Stimulated activated CD4-positive, alpha-beta T cell treated with anti-CD3 and anti-CD28 coated beads, Interleukin-15, amount 100 ng/mL, for 24 hours (primary cell): ENCODE measurements around the gene ACYP2.
"Not testable (repeated sequence)": the region's sequence is repeated elsewhere in the genome, so short reads cannot be mapped to it uniquely, and the experiment has no call there.

Source experiments
- DNase-seq: peaks from one replicate; pipeline ENCODE4 v3.0.0-alpha.2; 2020

Gene ACYP2

DNA sequence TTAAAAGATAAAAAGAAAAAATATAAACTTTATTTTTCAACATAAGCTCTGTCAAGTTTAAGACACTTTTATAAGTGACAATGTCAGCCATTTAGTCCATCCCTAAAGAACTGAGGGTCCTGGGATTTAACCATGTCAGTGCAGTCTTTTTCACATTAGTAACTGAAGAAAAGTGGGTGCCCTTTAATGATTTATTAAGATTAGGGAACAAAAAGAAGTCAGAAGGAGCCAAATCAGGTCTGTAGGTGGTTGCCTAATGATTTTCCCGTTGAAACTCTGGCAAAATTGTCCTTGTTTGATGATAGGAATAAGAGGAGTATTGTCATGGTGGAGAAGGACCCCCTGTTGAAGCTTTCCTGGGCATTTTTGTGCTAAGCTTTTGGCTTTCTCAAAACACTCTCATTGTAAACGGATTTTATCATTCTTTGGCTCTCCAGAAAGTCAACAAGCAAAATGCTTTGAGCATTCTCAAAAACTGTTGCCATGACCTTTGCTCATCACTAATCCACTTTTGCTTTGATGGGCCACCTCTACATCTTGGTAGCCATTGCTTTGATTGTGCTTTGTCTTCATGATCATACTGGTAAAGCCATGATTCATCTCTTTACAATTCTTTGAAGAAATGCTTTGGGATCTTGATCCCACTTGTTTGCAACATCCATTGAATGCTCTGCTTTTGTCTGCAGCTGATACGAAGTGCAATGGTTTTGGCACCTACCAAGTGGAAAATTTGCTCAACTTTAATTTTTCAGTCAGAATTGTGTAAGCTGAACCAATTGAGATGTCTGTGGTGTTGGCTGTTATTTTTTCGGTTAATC is 118.6 kb downstream of the ACYP2 start:
- DNase-seq = no peak

DNA sequence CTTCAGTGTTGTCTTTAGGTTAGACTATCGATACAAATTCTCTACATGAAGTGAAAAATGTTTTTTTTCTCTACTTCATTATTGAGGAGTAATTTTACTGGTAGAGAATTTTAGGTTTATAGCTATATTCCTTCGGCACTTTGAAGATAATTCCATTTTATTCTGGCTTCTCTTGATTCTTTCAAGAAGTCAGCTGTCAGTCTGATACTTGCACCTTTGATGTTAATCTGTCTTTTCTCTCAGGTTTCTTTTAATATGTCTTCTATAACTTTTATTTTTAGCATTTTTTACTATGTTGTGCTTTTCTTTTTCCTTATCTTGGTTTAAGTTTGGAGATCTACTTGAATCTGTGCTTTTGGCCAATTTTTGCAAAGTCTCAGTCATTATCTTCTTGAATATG is 122.0 kb downstream of the ACYP2 start:
- DNase-seq = no peak

DNA sequence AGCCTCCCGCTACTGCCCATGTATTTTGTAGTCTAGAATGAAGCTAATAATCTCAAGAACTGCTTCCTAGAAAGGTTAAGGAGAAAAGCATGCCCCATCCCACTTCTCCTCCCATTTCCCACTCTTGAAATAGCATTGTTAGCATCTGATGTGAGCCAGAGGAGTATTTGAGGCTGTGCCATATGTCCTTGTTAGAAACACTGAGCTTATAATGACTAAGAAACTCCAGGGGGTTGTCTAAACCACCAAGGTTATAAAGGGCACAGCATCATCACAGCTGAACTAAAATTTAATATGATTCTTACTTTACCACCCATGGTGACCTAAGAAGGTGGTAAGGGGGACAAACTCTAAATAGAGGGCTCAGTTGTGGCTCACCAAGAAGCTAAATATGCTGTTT is 124.0 kb downstream of the ACYP2 start:
- DNase-seq = no peak

DNA sequence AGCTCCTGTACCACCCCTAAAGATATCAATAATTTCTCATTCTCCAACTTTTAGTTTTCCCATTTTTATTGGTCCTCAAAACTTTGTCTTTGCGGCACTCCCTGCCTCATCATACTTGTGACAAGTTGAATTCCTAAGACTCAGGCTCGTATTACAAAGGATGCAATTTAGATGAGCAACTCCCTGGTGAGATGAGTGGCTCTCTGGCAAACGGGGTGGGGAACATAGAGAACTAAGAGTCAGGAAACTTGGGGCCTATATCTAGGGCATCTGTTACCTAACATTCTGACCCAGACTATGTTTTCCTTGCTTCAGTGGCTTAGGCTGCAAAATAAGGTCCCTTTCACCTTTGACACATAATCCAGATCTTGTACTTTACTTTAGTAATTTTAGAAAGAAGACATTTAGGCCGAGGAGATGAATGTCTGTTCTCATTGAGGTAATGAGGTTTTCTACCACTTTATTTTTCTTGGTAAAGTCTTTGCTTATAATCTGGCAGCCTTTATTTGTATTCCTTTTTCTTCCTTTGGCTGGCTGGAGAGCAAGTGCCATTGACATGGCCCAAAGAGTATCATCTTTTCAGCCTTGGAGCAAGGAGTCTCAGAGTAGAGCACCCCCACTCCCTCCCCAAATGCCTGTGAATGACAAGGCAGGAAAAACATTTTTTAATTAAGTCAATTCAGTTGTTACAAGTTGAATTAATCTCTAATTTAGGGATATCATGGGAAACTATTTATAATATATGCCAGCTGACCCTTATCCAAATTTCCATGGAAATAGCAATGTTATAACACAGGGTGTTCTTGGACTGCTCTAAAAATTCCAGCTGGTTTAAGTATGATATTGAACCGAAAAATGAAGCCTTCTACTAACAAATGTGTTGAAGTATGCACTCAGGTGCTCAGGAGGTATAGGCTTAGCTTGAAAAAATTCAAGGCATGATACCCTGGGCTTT is 125.4 kb downstream of the ACYP2 start:
- DNase-seq = no peak

DNA sequence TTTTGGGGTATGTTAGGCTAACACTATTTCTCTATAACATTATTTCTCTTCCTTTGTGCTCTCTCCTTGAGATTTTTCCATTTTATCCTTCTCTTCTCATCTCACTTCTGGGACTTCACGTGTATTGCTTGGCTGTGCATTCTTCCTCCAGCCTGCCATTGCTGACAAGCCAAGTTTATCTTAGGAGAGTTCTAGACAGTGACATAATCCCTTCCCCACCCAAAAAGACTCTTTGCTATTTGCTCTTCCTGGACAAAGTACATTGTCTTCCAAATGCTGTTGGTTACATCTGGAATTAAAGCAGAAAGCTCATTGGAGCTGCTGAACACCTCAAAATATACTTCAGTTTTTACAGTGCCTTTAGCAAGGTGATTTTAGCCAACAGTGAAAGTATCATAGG is 131.7 kb downstream of the ACYP2 start:
- DNase-seq = no peak

DNA sequence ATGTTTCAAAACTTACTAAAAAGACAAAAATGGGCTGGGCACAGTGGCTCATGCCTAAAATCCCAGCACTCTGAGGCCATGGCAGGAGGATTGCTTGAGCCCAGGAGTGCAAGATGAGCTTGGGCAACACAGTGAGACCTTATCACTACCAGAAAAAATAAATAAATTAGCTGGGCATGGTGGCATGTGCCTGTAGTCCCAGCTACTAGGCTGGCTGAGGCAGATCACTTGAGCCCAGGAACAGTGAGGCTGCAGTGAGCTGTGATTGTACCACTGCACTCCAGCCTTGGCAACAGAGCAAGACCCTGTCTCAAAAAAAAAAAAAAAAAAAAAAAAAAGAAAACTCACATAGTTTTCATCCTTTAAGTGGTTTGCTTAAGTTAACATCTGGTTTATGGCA is 134.2 kb downstream of the ACYP2 start:
- no peak for DNase-seq

DNA sequence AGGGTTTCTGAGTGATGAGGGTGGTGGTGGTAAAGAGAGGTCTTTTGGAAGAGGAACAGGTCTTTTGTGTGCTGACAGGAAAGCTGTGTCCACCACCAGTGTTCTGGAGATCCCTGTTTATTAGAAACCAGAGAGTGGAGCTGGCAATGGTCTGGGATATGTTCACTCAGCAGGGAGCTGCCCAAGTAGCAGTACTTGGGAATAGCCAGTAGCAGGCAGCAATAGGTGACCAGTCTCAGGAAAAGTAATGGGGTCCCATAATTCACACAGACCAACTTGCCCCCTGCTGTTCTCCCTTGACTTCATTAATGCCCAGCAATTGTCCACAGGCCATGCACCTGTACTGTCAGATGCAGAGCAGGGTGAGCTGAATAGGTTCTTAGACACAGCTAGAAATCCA is 138.8 kb downstream of the ACYP2 start:
- no peak for DNase-seq

DNA sequence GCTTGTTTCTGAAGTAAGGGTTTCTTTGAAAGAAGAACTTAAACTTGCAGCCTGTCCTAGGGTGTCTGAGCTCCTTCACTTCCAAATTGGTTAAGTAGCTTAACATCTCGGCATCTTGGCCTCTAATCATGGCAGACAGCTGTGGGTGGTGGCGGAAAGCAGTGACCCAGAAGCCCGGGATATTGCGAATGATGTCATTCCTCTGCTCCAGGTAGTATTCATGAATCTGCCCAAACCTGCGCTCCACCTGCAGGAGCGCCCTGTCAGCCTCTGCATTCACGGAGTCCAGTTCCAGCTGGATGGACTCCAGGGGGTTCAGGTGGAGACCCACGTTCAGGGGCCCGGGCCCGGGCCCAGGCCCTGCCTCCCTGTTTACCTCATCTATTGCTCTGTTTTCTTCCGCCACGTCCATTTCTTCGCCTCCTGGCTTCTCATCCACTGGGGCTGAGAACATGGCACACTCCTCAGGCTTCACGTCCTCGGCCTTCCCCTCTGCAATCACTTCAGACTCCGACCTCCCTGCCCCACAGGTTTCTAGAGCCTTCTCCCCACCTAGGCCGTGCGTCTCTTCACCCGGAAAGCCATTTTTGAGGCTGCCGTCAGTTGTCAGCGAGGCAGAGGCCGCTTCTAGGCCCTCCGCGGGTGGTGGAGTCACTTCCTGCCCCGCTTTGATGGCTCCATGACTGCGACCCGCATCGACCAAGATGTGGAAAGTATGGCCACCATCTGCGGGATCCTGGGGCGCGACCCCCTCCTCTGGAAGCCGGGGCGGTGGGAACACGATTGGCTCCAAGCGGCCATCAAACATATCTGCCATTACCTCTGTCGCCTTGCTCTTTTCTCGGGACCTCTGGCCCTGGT is 140.0 kb downstream of the ACYP2 start:
- DNase-seq = no peak

DNA sequence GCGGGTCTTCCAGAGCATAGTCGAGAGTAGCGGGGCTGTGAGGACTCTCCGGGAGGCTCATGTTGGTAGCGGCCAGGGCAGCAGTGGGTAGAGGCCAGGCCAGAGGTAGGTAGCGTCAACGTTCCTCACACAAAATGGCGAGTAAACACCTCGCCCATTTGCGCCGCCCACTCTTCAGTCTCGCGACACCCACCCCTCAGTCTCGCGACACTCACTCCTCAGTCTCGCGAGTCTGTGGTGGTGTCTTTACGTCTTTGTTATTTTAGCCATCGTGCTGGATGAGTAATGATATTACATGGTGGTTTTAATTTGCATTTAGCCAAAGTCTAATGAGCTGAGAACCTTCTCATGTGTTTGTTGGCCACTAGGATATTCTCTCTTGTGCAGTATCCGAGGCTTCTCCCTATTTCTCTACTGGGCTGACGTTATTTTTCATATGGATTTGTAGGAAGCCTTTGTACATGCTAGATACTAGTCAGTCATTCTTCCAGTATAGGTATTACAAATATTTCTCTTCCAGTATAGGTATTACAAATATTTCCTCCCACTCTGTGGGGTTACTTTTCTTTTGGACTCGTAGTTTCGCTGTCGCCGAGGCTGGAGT is 140.8 kb downstream of the ACYP2 start, which contains the start of gene TSPYL6:
TSPYL6 (minus strand) TSS at position 139 of the 604 bp plus-strand sequence; CDS start at position 61, 78 bp downstream.
- no peak for DNase-seq

DNA sequence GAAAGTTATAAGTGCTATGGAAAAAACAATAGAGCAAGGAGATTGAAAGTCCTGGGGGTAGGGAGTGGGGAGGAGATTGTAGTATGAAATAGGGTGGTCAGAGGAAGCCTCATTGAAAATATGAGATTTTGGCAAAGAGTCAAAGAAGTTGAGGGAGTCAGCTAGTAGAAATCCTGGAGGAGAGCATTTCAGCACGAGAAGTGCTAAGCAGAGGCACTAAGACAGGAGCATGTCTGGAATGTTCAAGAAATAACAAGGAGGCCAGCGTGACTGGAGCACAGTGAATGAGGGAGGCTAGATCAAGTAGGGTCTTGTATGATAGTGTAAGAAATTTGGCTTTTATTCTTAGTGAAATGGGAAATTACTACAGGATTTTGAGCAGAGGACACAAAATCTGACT is 142.8 kb downstream of the ACYP2 start:
- DNase-seq = no peak

DNA sequence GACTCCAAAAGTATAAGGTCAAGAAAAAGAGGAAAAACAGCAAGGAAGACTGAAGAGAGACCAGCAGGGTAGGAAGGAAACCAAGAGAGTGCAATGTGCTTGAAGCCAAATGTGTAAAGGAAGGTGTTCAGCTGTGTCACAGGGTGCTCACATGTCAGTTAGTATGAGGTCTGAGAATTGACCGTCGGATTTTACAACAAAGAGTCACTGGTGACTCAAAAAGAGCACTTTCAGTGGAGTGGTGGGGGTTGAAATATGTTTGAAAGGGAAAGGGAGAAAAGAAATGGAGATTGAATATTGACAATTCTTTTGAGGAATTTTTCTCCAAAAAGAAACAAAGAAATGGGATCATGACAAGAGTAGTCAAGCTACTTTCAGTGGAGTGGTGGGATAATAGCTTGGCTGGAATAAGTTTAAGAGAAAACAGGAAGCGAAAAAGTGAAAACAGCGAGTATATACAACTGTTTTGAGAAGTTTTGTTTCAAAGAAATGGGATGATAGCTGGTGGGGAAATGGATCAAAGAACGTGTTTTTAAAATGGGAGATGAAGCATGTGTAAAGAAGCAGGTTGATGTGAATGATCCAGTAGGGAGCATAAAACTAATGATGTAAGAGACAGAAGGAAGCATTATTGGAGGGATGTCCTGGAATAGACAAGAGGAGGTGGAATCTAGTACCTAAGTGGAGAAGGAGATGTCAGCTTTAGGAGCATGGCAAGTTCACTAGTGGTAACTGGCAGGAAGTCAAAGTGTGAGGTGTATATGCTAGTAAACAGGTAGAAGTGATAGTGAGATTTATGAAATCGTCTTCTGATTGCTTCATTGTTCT is 144.2 kb downstream of the ACYP2 start:
- no peak for DNase-seq

DNA sequence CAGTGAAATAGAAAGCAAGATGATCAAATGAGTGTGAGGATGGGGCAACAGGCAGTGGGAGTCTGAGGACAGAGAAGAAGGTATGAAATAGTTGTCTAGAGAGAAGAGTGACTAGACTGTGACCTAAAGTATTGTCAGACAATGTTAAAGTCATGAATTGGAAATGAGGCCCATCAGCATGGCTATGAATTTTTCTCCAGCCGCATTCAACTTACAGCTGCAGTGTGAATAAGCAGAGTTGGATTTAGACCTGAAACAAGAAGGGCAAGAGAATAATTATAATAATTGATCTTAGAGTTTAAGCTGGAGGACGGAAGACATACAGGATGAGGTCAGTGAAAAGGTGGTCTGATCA is 144.8 kb downstream of the ACYP2 start:
- DNase-seq = no peak

DNA sequence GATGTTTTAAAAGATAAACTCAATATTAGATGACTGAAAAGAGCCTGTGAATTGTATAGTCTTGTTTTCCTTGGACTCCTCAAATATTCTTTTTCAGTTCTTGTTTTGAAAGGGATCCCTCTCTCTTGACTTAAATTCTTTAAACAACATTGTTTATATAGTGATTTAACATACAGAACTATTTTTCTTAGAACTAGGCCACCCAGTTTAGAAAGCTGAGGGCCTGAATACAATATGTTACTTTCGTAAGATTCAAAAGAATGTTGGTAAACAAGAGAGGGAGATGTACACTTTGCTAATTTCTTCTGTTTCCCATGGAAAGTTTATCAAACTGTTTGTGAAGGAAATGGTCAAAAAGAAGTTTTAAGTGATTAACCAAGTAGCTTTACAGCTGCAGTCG is 146.1 kb downstream of the ACYP2 start:
- DNase-seq = no peak

DNA sequence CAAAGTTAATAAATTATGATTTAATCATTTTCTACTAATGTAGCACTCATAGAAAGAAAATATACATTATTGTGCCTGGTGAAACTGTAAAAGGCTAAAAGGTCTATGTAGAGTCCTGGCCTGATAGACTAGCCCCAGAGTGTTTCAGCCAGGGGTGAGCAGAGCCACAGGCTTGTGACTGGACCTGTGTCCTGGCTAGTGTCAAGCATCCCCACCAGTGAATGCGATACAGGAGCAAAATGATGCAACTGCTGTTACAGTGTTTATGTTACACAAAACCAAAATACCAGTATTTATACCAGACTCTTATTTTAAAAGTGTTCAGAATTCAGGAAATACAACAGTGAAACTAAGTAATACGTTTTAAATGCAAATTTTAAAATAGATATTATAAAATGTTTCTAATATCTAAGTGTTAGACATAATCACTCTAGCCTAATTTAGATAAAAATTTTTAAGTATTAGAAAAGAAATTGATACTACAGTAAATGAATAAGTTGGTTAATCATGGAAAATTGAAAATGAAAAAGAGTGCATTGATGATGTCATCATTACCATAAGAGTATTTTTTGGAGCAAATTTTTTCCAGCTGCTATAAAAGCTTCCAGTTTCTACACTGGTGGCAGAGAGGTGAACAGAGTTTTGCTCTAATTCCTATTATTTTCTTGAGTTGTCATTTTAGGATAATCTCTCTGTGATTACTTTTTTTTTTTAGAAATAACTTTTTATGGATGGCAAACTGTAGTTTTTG is 146.8 kb downstream of the ACYP2 start:
- DNase-seq = no peak

DNA sequence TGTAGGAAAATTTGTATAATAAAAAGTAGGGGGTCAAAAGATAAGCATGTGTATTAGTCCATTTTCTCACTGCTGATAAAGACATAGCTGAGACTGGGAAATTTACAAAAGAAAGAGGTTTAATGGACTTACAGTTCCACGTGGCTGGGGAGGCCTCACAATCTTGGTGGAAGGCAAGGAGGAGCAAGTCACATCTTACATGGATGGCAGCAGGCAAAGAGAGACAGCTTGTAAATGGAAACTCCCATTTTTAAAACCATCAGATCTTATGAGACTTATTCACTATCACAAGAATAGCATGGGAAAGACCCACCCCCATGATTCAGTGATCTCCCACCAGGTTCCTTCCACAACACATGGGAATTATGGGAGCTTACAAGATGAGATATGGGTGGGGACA is 149.7 kb downstream of the ACYP2 start:
- not testable (repeated sequence) for DNase-seq

DNA sequence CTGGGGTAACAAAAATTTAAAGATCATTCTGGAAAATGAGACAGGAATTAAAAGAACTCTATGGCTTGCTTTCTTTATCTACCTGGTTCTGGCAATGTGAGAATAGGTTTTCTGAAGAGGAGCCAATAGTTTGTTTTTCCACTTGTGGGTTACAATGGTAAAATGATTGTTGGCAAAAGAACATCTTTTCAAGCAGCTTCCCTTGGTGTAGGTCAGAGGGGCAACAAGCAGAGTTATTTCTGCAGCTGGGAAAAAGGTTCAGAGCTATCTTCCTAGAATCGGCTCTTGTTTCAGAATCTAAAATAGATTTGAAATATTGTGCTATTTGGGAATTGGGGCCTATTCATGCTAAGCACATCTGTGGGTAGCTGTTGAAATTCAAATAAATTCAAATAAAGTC is 152.2 kb downstream of the ACYP2 start:
- DNase-seq = no peak

DNA sequence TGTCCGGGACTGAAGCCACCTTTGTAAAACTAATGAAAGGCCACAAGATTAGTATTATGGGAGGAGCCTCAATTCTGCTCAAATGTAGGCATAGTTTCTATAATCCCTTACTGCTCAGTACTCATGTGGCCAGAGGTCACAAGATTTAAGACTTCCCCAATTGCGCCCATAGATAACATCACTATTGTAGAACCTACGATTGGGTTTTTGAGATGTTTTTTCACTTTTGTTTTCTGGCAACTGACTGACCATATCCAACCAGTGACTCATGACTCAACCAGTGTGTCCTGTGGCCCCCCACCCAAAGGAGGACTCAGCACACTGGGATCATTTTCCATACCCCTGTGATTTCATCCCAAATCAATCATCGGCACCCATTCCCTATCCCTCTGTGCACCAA is 155.8 kb downstream of the ACYP2 start:
- no peak for DNase-seq

DNA sequence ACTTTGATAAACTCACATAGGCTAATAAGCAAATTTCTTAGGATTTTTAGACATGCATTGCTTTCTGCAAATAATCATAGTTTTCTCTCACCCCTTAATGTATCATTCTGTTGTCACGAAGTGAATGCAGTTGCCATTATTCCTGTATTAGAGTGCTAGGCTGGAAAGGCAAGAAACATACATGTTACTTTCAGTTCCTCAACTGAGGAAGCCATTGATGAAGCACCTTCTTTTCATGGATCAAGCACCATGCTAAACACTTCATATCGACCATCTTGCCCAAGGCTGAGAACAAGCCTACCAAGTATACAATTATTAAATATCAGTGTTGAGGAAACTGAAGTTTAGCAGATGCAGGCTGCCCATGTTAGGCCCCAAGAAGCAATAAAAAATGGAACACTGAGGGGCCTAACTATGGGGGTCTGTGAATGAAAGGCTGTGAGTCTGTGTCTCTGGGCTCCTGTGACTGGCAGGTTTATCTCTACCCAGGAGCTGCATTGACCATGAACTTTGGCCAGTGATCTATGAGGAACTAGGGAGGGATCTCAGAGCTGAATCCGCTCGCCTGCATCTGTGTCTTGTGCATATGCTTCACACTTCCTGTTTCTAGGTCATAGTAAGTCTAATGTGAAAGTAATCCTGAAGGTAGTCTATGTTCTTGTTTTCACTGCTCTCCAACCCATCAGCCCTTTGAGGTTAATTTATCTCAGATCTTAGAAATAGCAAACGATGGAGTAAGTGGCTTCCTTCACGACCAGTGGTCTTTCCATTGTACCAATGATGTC is 156.6 kb downstream of the ACYP2 start:
- no peak for DNase-seq

DNA sequence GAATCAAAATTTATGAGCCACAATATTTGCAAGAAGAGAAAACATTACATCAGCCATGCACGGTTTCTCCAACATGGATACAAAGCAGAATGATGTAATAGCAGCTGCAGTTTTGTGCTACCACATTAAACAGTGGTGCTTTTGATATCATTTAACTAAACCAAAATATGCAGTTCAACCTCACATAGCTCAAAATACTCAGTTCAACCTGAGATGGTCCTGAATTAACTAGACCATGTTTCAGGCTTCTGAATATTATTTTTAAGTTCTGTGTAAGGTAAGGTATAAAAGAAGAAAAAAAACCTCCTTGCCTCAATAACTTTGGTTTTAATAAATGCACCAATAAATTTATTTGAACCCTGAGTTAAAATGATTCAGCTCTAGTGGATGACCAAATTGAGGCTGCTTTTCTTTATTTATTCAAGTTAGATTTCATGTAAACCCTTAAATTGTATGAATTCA is 159.4 kb downstream of the ACYP2 start:
- DNase-seq = no peak

DNA sequence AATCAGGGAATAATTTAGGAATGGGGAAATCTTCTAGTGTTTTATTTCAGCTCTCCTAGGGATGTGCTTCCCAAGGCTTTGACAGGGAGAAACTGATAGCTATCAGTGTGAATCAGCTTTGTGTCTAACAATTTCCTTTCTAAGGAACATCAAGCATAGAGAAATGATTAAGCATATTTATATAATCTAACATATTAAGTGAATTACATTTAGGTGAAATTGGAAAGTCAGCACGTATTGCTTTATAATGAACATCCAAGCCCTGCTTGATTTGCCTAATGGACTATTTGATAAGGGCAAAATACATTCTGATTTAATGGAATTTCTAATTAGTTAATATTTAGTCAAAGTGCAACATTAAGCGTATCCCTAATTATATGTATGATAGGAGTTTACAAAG is 160.1 kb downstream of the ACYP2 start:
- no peak for DNase-seq
